Natural killer cell (primary cell): ENCODE results near the gene SLC35F5. TPM values are rescaled to one million over a fixed set of nuclear protein-coding genes. Genes with fewer than 3 reads are reported as not detected.

Source experiments
- ATAC-seq, 3 donors: fragments of 150-1000 bp in 2 of 3; fragments of 200-7000 bp in 1 of 3; cut with Tn5 transposase; 1 replicate in 1 of 3; 2 replicates in 2 of 3; pipeline ENCODE4 v1.10.0; 2021; ENCODE audit warnings: mild to moderate bottlenecking in 2 of 3, moderate library complexity in 2 of 3
- DNase-seq, 2 donors: peaks; one replicate each; pipeline versions ENCODE4 v3.0.0 to v3.0.0-alpha.2; 2013 to 2021; ENCODE audit warnings: mixed read lengths in 1 of 2
- H3K27ac ChIP-seq: one replicate; pipeline ENCODE4 v1.5.1; 2013; ENCODE audit warnings: mild to moderate bottlenecking, low read length
- H3K27me3 ChIP-seq: one replicate; pipeline ENCODE4 v1.6.1; 2013; ENCODE audit warnings: low read length; ENCODE audit not compliant: control insufficient read depth, insufficient read depth
- H3K36me3 ChIP-seq: one replicate; pipeline ENCODE4 v1.6.1; 2013; ENCODE audit warnings: low read length; ENCODE audit not compliant: control insufficient read depth, insufficient read depth
- H3K4me1 ChIP-seq: one replicate; pipeline ENCODE4 v1.6.1; 2013; ENCODE audit warnings: low read length; ENCODE audit not compliant: control insufficient read depth, insufficient read depth
- H3K4me3 ChIP-seq: one replicate; pipeline ENCODE4 v1.5.1; 2013; ENCODE audit warnings: low read length
- H3K9me3 ChIP-seq: one replicate; pipeline ENCODE4 v1.6.1; 2013; ENCODE audit warnings: low read length; ENCODE audit not compliant: control insufficient read depth, insufficient read depth
- H3K27ac Mint-ChIP-seq, 2 donors: one replicate each; pipeline ENCODE4 v1.8.0; 2022; ENCODE audit warnings: mild to moderate bottlenecking in 2 of 2, mixed read lengths in 2 of 2, moderate library complexity in 1 of 2
- H3K27me3 Mint-ChIP-seq, 2 donors: one replicate each; pipeline ENCODE4 v1.8.0; 2022; ENCODE audit warnings: low read depth in 2 of 2, mixed read lengths in 2 of 2
- H3K36me3 Mint-ChIP-seq: one replicate; pipeline ENCODE4 v1.8.0; 2022; ENCODE audit warnings: mixed read lengths
- H3K4me1 Mint-ChIP-seq, 2 donors: one replicate each; pipeline ENCODE4 v1.8.0; 2022; ENCODE audit warnings: mixed read lengths in 2 of 2
- H3K4me3 Mint-ChIP-seq: one replicate; pipeline ENCODE4 v1.8.0; 2022; ENCODE audit warnings: mild to moderate bottlenecking, moderate library complexity, mixed read lengths
- H3K9me3 Mint-ChIP-seq, 2 donors: one replicate each; pipeline ENCODE4 v1.8.0; 2022; ENCODE audit warnings: mixed read lengths in 2 of 2
- WGBS: methylation state at CpG from one replicate; pipeline ENCODE4 v1.1.7; 2013; ENCODE audit warnings: missing lambda C conversion rate; ENCODE audit not compliant: insufficient coverage; 5-methylcytosine and 5-hydroxymethylcytosine counted together
- intact Hi-C: fragments of 100-400 bp; cut with micrococcal nuclease; formaldehyde crosslinking; loops from one replicate; pipeline ENCODE4 v1.14.2; 2022
- total RNA-seq, 4 donors: library from RNA; stranded (reverse); fragments of 120-200 nt in 1 of 4; gene quantifications; one replicate each; pipeline versions ENCODE4 v1.2.3 to v1.2.4, GENCODE V29; 2013 to 2022
- TF ChIP-seq, protein P1 (sequence below): fragments of 200-600 bp; IDR thresholded peaks from one replicate; pipeline ENCODE4 v1.8.0; 2022; ENCODE audit warnings: antibody characterized with exemption

The SLC35F5 gene
- total RNA-seq, 3 donors from 2014 or later (not counting 1 experiment from before 2014, with no cell fraction given), result 42.0 to 48.9 (median 42.3) TPM

DNA sequence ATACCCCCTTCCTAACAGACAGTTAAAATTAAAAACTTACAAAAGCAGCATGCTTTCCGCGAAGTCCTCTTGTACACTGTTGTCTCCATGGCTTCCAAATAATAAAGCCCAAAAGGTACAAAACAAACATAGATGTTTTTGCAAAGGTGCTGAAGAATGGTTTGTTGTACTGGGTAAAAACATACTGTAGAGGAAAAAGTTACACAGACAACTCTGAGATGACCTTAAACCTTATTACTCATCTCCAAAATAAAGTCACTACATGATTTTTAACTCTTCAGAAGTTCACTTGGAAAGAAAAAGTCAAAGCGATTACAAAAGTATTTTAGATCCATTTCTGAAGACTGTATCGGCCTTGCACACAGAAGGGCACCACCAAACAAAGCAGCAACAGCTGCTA, 6.1 kb downstream of the SLC35F5 start:
- no peak overlapping the region for H3K27ac ChIP-seq
- H3K36me3 Mint-ChIP-seq, result peaks cover 12% of the 10 kb centered on the region
- no peaks in the 10 kb centered on the region for H3K9me3 ChIP-seq
- no peak overlapping the region for H3K4me3 Mint-ChIP-seq
- no peak overlapping the region for H3K4me3 ChIP-seq
- ATAC-seq (no peak), DNase-seq (no peak)
- WGBS, result 100% methylated on average over 4 of the region's 4 CpGs
- H3K4me1 ChIP-seq, result no peaks in the 10 kb centered on the region
- H3K9me3 Mint-ChIP-seq, result no peaks in the 10 kb centered on the region
- TF ChIP-seq, protein P1, sequence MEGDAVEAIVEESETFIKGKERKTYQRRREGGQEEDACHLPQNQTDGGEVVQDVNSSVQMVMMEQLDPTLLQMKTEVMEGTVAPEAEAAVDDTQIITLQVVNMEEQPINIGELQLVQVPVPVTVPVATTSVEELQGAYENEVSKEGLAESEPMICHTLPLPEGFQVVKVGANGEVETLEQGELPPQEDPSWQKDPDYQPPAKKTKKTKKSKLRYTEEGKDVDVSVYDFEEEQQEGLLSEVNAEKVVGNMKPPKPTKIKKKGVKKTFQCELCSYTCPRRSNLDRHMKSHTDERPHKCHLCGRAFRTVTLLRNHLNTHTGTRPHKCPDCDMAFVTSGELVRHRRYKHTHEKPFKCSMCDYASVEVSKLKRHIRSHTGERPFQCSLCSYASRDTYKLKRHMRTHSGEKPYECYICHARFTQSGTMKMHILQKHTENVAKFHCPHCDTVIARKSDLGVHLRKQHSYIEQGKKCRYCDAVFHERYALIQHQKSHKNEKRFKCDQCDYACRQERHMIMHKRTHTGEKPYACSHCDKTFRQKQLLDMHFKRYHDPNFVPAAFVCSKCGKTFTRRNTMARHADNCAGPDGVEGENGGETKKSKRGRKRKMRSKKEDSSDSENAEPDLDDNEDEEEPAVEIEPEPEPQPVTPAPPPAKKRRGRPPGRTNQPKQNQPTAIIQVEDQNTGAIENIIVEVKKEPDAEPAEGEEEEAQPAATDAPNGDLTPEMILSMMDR, result no peak
- H3K27me3 ChIP-seq, result no peaks in the 10 kb centered on the region
- intact Hi-C loops, result no loop called here
- H3K27ac Mint-ChIP-seq, result no peak overlapping the region
- no peaks in the 10 kb centered on the region for H3K27me3 Mint-ChIP-seq
- H3K4me1 Mint-ChIP-seq, result peaks cover 18 to 23% of the 10 kb centered on the region in 2 donors
- peaks cover 37% of the 10 kb centered on the region for H3K36me3 ChIP-seq

DNA sequence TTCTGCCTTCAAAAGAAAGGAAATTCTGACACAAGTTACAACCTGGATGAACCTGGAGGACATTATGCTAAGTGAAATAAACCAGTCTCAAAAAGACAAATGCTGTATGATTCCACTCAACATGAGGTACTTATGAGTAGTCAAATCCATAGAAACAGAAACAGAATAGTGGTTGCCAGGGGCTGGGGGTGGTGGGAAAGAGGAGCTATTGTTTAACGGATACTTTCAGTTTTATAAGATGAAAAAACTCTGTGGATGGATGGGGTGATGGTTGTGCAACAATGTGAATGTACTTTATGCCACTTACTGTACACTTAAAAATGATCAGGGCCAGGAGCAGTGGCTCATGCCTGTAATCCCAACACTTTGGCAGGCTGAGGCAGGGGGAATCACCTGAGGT, 15.4 kb downstream of the SLC35F5 start:
- Histone ChIP-seq H3K27me3 (no peaks in the 10 kb centered on the region), H3K4me3 (no peak overlapping the region), H3K9me3 (no peaks in the 10 kb centered on the region), H3K27ac (no peak overlapping the region), H3K4me1 (no peaks in the 10 kb centered on the region), H3K36me3 (peaks cover 66% of the 10 kb centered on the region)
- ATAC-seq (no peak), DNase-seq (no peak)
- Mint-ChIP-seq H3K27ac (no peak overlapping the region), H3K27me3 (no peaks in the 10 kb centered on the region), H3K36me3 (peaks cover 12% of the 10 kb centered on the region), H3K9me3 (no peaks in the 10 kb centered on the region), H3K4me1 (no peaks in the 10 kb centered on the region), H3K4me3 (no peak overlapping the region)
- TF ChIP-seq, protein P1, result no peak
- intact Hi-C loops, result no loop called here
- WGBS, result 100% methylated on average over 1 of the region's 1 CpG

DNA sequence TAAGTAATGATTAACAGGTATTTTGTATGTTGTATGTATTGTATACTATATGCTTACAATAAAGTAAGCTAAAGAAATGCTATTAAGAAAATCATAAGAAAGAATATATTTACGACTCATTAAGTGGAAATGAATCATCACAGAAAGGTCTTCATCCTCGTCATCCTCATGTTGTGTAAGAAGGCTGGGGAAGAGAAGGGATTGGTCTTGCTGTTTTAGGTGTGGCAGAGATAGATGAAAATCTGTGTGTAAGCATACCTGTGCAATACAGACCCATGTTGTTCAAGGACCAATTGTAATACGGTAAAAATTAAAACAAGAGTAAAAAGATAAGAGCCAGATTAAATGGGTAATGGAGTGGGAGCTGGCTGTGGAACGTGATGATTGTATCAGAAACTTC, 16.6 kb downstream of the SLC35F5 start:
- no peaks in the 10 kb centered on the region for H3K27me3 ChIP-seq
- H3K36me3 ChIP-seq, result peaks cover 54% of the 10 kb centered on the region
- Mint-ChIP-seq H3K9me3 (no peaks in the 10 kb centered on the region), H3K4me1 (no peaks in the 10 kb centered on the region), H3K36me3 (peaks cover 8% of the 10 kb centered on the region), H3K27ac (no peak overlapping the region), H3K27me3 (no peaks in the 10 kb centered on the region), H3K4me3 (no peak overlapping the region)
- TF ChIP-seq, protein P1, result no peak
- DNase-seq, result no peak
- no peak for ATAC-seq
- intact Hi-C loops, result no loop called here
- H3K9me3 ChIP-seq, result no peaks in the 10 kb centered on the region
- H3K4me1 ChIP-seq, result no peaks in the 10 kb centered on the region
- H3K27ac ChIP-seq, result no peak overlapping the region
- WGBS, result 94% methylated on average over 4 of the region's 4 CpGs
- no peak overlapping the region for H3K4me3 ChIP-seq

DNA sequence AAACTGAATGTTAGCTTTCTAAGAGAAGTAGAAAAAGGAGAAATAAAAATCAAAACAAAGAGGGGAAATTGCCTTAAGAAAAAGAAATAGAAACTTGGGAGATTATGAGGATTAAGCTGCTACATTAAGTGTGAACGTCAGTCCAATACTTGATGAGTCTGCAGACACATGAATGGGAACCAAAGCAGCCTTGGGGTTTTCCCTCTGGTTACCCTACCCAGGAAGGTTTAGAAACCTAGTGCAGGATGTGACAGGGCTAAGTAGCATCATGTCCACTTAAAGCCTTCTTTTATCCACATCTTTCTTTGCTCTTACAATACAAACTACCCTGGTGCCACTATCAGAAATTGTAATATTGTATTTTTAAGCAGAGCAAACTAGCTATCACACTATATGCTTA, 22.3 kb downstream of the SLC35F5 start:
- H3K27ac Mint-ChIP-seq, result no peak overlapping the region
- H3K4me1 Mint-ChIP-seq, result no peaks in the 10 kb centered on the region
- Histone ChIP-seq H3K4me3 (no peak overlapping the region), H3K4me1 (no peaks in the 10 kb centered on the region), H3K27me3 (no peaks in the 10 kb centered on the region), H3K27ac (no peak overlapping the region), H3K9me3 (no peaks in the 10 kb centered on the region), H3K36me3 (peaks cover 37% of the 10 kb centered on the region)
- 67% methylated on average over 1 of the region's 1 CpG for WGBS
- no peaks in the 10 kb centered on the region for H3K27me3 Mint-ChIP-seq
- intact Hi-C loops, result no loop called here
- no peaks in the 10 kb centered on the region for H3K9me3 Mint-ChIP-seq
- no peak for ATAC-seq
- no peak for DNase-seq
- TF ChIP-seq, protein P1, result no peak
- H3K4me3 Mint-ChIP-seq, result no peak overlapping the region
- H3K36me3 Mint-ChIP-seq, result no peaks in the 10 kb centered on the region
